GM23248 (cell line): ENCODE results near the gene SLC25A22. TPM values are rescaled to one million over a fixed set of nuclear protein-coding genes. Genes with fewer than 3 reads are reported as not detected.

ENCODE experiments used
- DNase-seq: peaks from one replicate; pipeline ENCODE4 v3.0.0-alpha.2; 2015
- H2AFZ ChIP-seq: fragments of 200-600 bp; sonication (generic); 2 replicates; pipeline ENCODE4 v1.6.1; 2016; ENCODE audit warnings: antibody characterized with exemption
- H3F3A ChIP-seq: fragments of 200-600 bp; sonication (generic); 2 replicates; pipeline ENCODE4 v1.6.1; 2016; ENCODE audit warnings: mild to moderate bottlenecking, antibody characterized with exemption, mixed run types; ENCODE audit not compliant: insufficient read depth
- H3K27ac ChIP-seq: fragments of 200-600 bp; sonication (generic); 2 replicates; pipeline ENCODE4 v1.5.1; 2016; ENCODE audit warnings: mild to moderate bottlenecking
- H3K27me3 ChIP-seq: fragments of 200-600 bp; sonication (generic); replicated peaks from 2 replicates; pipeline ENCODE4 v1.6.1; 2016; ENCODE audit warnings: mild to moderate bottlenecking; ENCODE audit not compliant: insufficient read depth
- H3K36me3 ChIP-seq: fragments of 200-600 bp; sonication (generic); 2 replicates; pipeline ENCODE4 v1.6.1; 2016; ENCODE audit warnings: low read depth, mild to moderate bottlenecking
- H3K4me1 ChIP-seq: fragments of 200-600 bp; sonication (generic); 2 replicates; pipeline ENCODE4 v1.6.1; 2016; ENCODE audit warnings: mild to moderate bottlenecking; ENCODE audit not compliant: insufficient read depth
- H3K4me2 ChIP-seq: fragments of 200-600 bp; sonication (generic); one replicate; pipeline ENCODE4 v1.6.1; 2016; ENCODE audit warnings: mild to moderate bottlenecking; ENCODE audit not compliant: unreplicated experiment
- H3K4me3 ChIP-seq: fragments of 200-600 bp; sonication (generic); 2 replicates; pipeline ENCODE4 v1.5.1; 2016; ENCODE audit warnings: mild to moderate bottlenecking
- H3K79me2 ChIP-seq: fragments of 200-600 bp; sonication (generic); 2 replicates; pipeline ENCODE4 v1.6.1; 2016; ENCODE audit warnings: mild to moderate bottlenecking; ENCODE audit not compliant: insufficient read depth
- H3K9ac ChIP-seq: fragments of 200-600 bp; sonication (generic); 2 replicates; pipeline ENCODE4 v1.6.1; 2016; ENCODE audit warnings: mild to moderate bottlenecking
- H3K9me2 ChIP-seq: fragments of 200-600 bp; sonication (generic); 2 replicates; pipeline ENCODE4 v1.6.1; 2016; ENCODE audit warnings: mixed run types, mild to moderate bottlenecking, moderate library complexity; ENCODE audit not compliant: insufficient read depth
- H3K9me3 ChIP-seq: fragments of 200-600 bp; sonication (generic); one replicate; pipeline ENCODE4 v1.6.1; 2017; ENCODE audit warnings: low read depth
- H4K20me1 ChIP-seq: fragments of 200-600 bp; sonication (generic); 2 replicates; pipeline ENCODE4 v1.6.0; 2016; ENCODE audit not compliant: insufficient read depth
- EZH2 ChIP-seq: fragments of 200-600 bp; sonication (generic); IDR thresholded peaks from 2 replicates; pipeline ENCODE4 v1.6.1; 2018; ENCODE audit warnings: antibody characterized with exemption, mild to moderate bottlenecking; ENCODE audit not compliant: insufficient read depth, poor library complexity, severe bottlenecking
- EZH2phosphoT487 ChIP-seq: fragments of 200-600 bp; sonication (generic); IDR thresholded peaks from 2 replicates; pipeline ENCODE4 v1.6.1; 2018; ENCODE audit warnings: antibody characterized with exemption, moderate library complexity, mild to moderate bottlenecking, low read depth; ENCODE audit not compliant: insufficient read depth
- WGBS, 2 experiments: methylation state at CpG; one replicate each; pipeline ENCODE4 v1.1.6; 2015 to 2017; ENCODE audit warnings: low lambda C conversion rate in 2 of 2, low coverage in 1 of 2; ENCODE audit errors: missing lambda C conversion rate in 2 of 2; 5-methylcytosine and 5-hydroxymethylcytosine counted together
- in situ Hi-C: fragments of 300-500 bp; cut with MboI; formaldehyde crosslinking; loops from 2 replicates; pipeline ENCODE4 v1.15.0; 2020
- polyA plus RNA-seq: library from polyadenylated mRNA; unstranded; fragments of >200 nt; fragmentation: Nextera tagmentation; extraction: Ambion mirVana; gene quantifications from 2 replicates; pipeline ENCODE4 v1.2.1, GENCODE V29; 2016
- total RNA-seq: library from RNA; depleted of rRNA; stranded (reverse); fragments of >200 nt; shearing (Covaris generic); gene quantifications from 2 replicates; pipeline ENCODE4 v1.2.3, GENCODE V29; 2014

Gene SLC25A22
- total and polyA plus RNA-seq, 2 experiments from 2014 or later: 10.5 to 19.4 TPM

DNA sequence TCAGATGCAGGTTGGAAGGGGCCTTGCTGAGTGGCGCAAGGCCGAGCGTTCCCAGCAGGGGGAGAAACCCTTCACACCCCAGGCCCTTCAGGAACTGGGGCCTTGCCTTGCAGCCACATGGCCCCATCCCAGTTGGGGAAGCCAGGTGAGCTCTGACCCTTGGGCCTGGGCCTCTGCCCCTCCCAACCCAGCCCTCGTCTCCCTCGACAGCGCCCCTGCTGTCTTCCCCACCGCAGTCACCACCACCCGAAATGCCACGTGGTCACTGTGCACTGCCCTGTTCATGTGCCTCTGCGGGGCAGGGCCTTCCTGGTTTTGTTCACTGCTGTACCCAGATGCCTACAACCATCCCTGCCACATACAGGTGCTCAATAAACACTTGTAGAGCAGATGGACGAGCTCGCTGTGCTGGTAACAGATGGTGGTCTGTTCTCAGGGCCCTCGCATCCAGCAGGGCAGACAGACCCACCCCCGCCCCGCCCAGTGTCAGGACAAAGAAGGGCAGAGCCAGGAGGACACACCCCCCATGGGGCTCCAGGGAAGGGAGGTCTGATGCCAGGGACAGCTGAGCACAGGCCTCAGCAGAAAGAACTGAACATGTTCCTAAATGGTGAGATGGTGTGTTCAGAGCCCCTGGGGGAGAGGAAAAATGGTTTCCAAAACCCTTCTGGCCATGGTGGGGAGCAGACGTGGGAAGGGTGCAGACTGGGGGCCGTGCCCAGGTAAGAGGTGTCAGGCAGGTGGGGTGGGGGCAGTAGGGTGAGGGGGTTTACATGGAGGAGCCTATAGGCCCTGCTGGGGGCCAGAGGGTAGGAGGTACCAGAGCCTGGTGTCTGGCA, 40.6 kb upstream of the SLC25A22 start:
- DNase-seq: peak; percentile 59
- Histone ChIP-seq H3K4me3 (no peak overlapping the region), H3K9me2 (no peaks in the 10 kb centered on the region), H3F3A (peaks cover 21% of the 10 kb centered on the region), H3K4me2 (no peak overlapping the region), H4K20me1 (no peaks in the 10 kb centered on the region), H2AFZ (no peak overlapping the region), H3K4me1 (peaks cover 8% of the 10 kb centered on the region; the same call in 1 of the 2 replicates), H3K36me3 (peaks cover 17% of the 10 kb centered on the region), H3K9ac (peak overlapping the region; percentile 96; the same call in 1 of the 2 replicates), H3K9me3 (no peaks in the 10 kb centered on the region), H3K27me3 (no peaks in the 10 kb centered on the region), H3K27ac (peak overlapping the region; percentile 89), H3K79me2 (peaks cover 75% of the 10 kb centered on the region)
- no peak for TF ChIP-seq EZH2
- WGBS, 2 experiments: 33 to 39% methylated on average over 14 to 17 of the region's 17 CpGs
- in situ Hi-C loops: no loop called here

DNA sequence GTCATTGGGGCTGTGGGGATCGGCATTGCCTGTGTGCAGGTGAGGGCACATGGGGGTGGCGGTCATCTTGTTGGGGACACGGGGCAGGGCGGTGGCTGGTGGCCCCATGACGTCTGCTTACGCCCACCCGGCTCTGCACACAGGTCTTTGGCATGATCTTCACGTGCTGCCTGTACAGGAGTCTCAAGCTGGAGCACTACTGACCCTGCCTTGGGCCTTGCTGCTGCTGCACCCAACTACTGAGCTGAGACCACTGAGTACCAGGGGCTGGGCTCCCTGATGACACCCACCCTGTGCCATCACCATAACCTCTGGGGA, 39.9 kb upstream of the SLC25A22 start:
- peaks cover 17% of the 10 kb centered on the region for H3K36me3 ChIP-seq
- TF ChIP-seq EZH2phosphoT487 (no peak), EZH2 (no peak)
- H3K27ac ChIP-seq: no peak overlapping the region
- no peaks in the 10 kb centered on the region for H3K9me3 ChIP-seq
- H3K9me2 ChIP-seq: no peaks in the 10 kb centered on the region
- H3K4me3 ChIP-seq: no peak overlapping the region
- no peak overlapping the region for H2AFZ ChIP-seq
- in situ Hi-C loops: no loop called here
- 61 to 68% methylated on average over 7 to 8 of the region's 8 CpGs for WGBS, 2 experiments
- H3K9ac ChIP-seq: no peak overlapping the region
- peaks cover 21% of the 10 kb centered on the region for H3F3A ChIP-seq
- H3K27me3 ChIP-seq: no peaks in the 10 kb centered on the region
- no peak for DNase-seq
- H4K20me1 ChIP-seq: no peaks in the 10 kb centered on the region
- H3K4me1 ChIP-seq: peaks cover 8% of the 10 kb centered on the region; the same call in 1 of the 2 replicates
- H3K4me2 ChIP-seq: no peak overlapping the region
- peaks cover 81% of the 10 kb centered on the region for H3K79me2 ChIP-seq

GRCh38 chr11:837189-837989, 39.3 kb upstream of the SLC25A22 start:
- Histone ChIP-seq H3K4me3 (no peak overlapping the region), H3K36me3 (peaks cover 17% of the 10 kb centered on the region), H4K20me1 (no peaks in the 10 kb centered on the region), H3K4me2 (no peak overlapping the region), H3K27ac (no peak overlapping the region), H3K9me2 (no peaks in the 10 kb centered on the region), H3F3A (peaks cover 21% of the 10 kb centered on the region), H3K4me1 (peaks cover 9% of the 10 kb centered on the region; the same call in 1 of the 2 replicates), H3K27me3 (no peaks in the 10 kb centered on the region), H2AFZ (no peak overlapping the region), H3K79me2 (peaks cover 80% of the 10 kb centered on the region), H3K9ac (0 out of 2 replicates have a peak overlapping the region, but pooled peaks have one; percentile 5), H3K9me3 (no peaks in the 10 kb centered on the region)
- in situ Hi-C loops: no loop called here
- WGBS, 2 experiments: 79 to 82% methylated on average over 21 to 22 of the region's 22 CpGs
- DNase-seq: no peak
- no peak for TF ChIP-seq EZH2phosphoT487
- TF ChIP-seq EZH2: no peak

- Histone ChIP-seq H3K27ac (no peak overlapping the region), H3K9ac (0 out of 2 replicates have a peak overlapping the region, but pooled peaks have one; percentile 5), H3K4me2 (no peak overlapping the region), H4K20me1 (no peaks in the 10 kb centered on the region), H3K9me2 (no peaks in the 10 kb centered on the region), H3K9me3 (no peaks in the 10 kb centered on the region), H3K36me3 (peaks cover 17% of the 10 kb centered on the region), H3K27me3 (no peaks in the 10 kb centered on the region), H3K4me3 (no peak overlapping the region), H3K79me2 (peaks cover 73% of the 10 kb centered on the region), H3K4me1 (peaks cover 16% of the 10 kb centered on the region; the same call in 1 of the 2 replicates), H2AFZ (no peak overlapping the region), H3F3A (peaks cover 21% of the 10 kb centered on the region)
- WGBS, 2 experiments: 90 to 91% methylated on average over 9 of the region's 9 CpGs
- in situ Hi-C loops: no loop called here
- DNase-seq: no peak
- TF ChIP-seq EZH2phosphoT487: no peak
- no peak for TF ChIP-seq EZH2
Measured at GRCh38 chr11:836700-837099, 38.6 kb upstream of the SLC25A22 start.
